Brain microvascular endothelial cell (primary cell): Measurements from ENCODE around the gene LONRF3.

Source experiments
- DNase-seq: peaks from one replicate; pipeline ENCODE4 v3.0.0-alpha.2; 2020
- H3K27ac ChIP-seq: fragments of 250-450 bp; sonication (Bioruptor Pico); 2 replicates; pipeline ENCODE4 v1.5.1; 2020; ENCODE audit warnings: mild to moderate bottlenecking, moderate library complexity
- H3K27me3 ChIP-seq: fragments of 250-450 bp; sonication (Bioruptor Pico); replicated peaks from 2 replicates; pipeline ENCODE4 v1.5.1; 2020; ENCODE audit warnings: mild to moderate bottlenecking
- H3K36me3 ChIP-seq: fragments of 250-450 bp; sonication (Bioruptor Pico); replicated peaks from 2 replicates; pipeline ENCODE4 v1.5.1; 2020; ENCODE audit warnings: mild to moderate bottlenecking
- H3K4me3 ChIP-seq: 2 replicates; pipeline ENCODE4 v1.5.1; 2011; ENCODE audit warnings: low read depth, mild to moderate bottlenecking, control low read depth, low read length, moderate library complexity
- in situ Hi-C: cut with HindIII; loops from 2 replicates; pipeline ENCODE4 v1.10.0; 2017; ENCODE audit warnings: low sequenced_read_pairs, low pct_ligation_motif_present
- TF ChIP-seq, protein P1 (sequence below): IDR thresholded peaks from 2 replicates; pipeline ENCODE4 v1.5.1; 2011; ENCODE audit warnings: low read depth, mild to moderate bottlenecking, moderate library complexity, low read length, control low read depth, inconsistent platforms; ENCODE audit errors: missing control alignments

LONRF3 gene

DNA sequence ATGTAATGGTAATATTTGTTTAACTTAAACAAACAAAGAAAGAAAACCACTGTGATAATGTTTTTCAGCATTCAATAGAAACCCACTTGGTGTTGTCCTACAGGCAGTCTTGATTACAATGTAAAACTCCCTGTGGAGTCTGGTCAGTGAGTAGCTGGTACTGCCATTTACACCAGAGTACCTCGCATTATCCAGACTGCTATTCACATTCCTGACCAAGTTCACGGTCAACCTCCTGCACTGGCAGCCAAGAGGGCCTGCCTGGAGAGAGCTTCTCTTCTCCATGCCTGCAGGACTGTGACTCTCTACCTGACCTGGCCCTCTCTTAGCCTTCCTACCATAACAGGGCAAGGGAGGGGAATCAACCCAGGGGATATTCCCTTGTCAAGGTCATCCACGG is 2.9 kb upstream of the LONRF3 start:
- in situ Hi-C loops = no loop called here
- Histone ChIP-seq H3K4me3 (no peak overlapping the region), H3K27me3 (peaks cover 18% of the 10 kb centered on the region), H3K36me3 (no peaks in the 10 kb centered on the region), H3K27ac (no peak overlapping the region)
- DNase-seq = no peak
- TF ChIP-seq, protein P1, sequence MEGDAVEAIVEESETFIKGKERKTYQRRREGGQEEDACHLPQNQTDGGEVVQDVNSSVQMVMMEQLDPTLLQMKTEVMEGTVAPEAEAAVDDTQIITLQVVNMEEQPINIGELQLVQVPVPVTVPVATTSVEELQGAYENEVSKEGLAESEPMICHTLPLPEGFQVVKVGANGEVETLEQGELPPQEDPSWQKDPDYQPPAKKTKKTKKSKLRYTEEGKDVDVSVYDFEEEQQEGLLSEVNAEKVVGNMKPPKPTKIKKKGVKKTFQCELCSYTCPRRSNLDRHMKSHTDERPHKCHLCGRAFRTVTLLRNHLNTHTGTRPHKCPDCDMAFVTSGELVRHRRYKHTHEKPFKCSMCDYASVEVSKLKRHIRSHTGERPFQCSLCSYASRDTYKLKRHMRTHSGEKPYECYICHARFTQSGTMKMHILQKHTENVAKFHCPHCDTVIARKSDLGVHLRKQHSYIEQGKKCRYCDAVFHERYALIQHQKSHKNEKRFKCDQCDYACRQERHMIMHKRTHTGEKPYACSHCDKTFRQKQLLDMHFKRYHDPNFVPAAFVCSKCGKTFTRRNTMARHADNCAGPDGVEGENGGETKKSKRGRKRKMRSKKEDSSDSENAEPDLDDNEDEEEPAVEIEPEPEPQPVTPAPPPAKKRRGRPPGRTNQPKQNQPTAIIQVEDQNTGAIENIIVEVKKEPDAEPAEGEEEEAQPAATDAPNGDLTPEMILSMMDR = no peak

- in situ Hi-C loops = no loop called here
- DNase-seq = no peak
- no peak overlapping the region for H3K4me3 ChIP-seq
- TF ChIP-seq, protein P1 = no peak
- peaks cover 18% of the 10 kb centered on the region for H3K27me3 ChIP-seq
- H3K36me3 ChIP-seq = no peaks in the 10 kb centered on the region
- H3K27ac ChIP-seq = no peak overlapping the region
Measured at GRCh38 chrX:118973389-118974087, 880 bp upstream of the LONRF3 start.

GRCh38 chrX:118974908-118975671 is 672 bp downstream of the LONRF3 start:
- H3K27ac ChIP-seq = no peak overlapping the region
- in situ Hi-C loops = no loop called here

GRCh38 chrX:118975831-118976598 is 1.6 kb downstream of the LONRF3 start:
- Histone ChIP-seq H3K4me3 (peak overlapping the region; percentile 40), H3K27ac (no peak overlapping the region), H3K27me3 (peaks cover 18% of the 10 kb centered on the region), H3K36me3 (no peaks in the 10 kb centered on the region)
- TF ChIP-seq, protein P1 = no peak
- DNase-seq = no peak
- in situ Hi-C loops = no loop called here

More at GRCh38 chrX:118974908-118975671, 672 bp downstream of the LONRF3 start:
- DNase-seq = no peak
- H3K4me3 ChIP-seq = peak overlapping the region; percentile 29
- TF ChIP-seq, protein P1 = no peak
- H3K27me3 ChIP-seq = peaks cover 18% of the 10 kb centered on the region
- H3K36me3 ChIP-seq = no peaks in the 10 kb centered on the region

GRCh38 chrX:118976599-118977340 is 2.4 kb downstream of the LONRF3 start:
- DNase-seq = no peak
- H3K27ac ChIP-seq = no peak overlapping the region
- H3K4me3 ChIP-seq = peak overlapping the region; percentile 40
- peaks cover 18% of the 10 kb centered on the region for H3K27me3 ChIP-seq
- no peaks in the 10 kb centered on the region for H3K36me3 ChIP-seq
- in situ Hi-C loops = no loop called here
- TF ChIP-seq, protein P1 = no peak
